Measurements from ENCODE around the gene PKD1.
"Not testable (repeated sequence)": the region's sequence is repeated elsewhere in the genome, so short reads cannot be mapped to it uniquely, and the experiment has no call there.

DNA sequence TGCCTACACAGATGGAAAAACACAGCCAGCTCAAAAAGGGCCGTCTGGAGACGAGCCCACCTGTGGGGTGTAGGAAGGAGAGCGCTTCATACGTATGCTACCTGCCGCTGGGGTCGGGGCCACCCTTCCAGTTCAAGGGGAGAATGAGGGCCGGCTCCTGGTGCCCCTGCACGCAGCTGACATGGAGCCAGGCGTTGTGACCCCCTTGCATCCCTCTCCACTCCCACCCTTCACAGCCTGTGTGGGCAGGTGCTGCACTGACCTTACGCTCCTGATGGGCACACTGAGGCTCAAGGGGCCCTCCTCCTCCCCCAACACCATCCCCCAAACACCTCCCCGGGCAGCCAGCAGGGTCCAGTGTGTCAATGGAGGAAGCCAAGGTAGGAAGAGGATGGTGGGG lies 10.1 kb downstream of the PKD1 start:
- not testable (repeated sequence) for TF ChIP-seq KLF1 (tag by site-specific recombination; IDR thresholded peaks at IDR 0.05); ZNF146 (tag by site-specific recombination; IDR thresholded peaks at IDR 0.05); ZBTB17 (tag by site-specific recombination; IDR thresholded peaks at IDR 0.05); ZNF621 (tag by site-specific recombination; IDR thresholded peaks at IDR 0.05); ZFP69B (tag by site-specific recombination; IDR thresholded peaks at IDR 0.05); ZNF350 (tag by site-specific recombination; IDR thresholded peaks at IDR 0.05); MYNN (tag by site-specific recombination; IDR thresholded peaks at IDR 0.05; ENCODE audit: borderline replicate concordance); ZBTB20 (tag by site-specific recombination; IDR thresholded peaks at IDR 0.05); ZNF624 (tag by site-specific recombination; IDR thresholded peaks at IDR 0.05)
- TF ChIP-seq, protein P1, sequence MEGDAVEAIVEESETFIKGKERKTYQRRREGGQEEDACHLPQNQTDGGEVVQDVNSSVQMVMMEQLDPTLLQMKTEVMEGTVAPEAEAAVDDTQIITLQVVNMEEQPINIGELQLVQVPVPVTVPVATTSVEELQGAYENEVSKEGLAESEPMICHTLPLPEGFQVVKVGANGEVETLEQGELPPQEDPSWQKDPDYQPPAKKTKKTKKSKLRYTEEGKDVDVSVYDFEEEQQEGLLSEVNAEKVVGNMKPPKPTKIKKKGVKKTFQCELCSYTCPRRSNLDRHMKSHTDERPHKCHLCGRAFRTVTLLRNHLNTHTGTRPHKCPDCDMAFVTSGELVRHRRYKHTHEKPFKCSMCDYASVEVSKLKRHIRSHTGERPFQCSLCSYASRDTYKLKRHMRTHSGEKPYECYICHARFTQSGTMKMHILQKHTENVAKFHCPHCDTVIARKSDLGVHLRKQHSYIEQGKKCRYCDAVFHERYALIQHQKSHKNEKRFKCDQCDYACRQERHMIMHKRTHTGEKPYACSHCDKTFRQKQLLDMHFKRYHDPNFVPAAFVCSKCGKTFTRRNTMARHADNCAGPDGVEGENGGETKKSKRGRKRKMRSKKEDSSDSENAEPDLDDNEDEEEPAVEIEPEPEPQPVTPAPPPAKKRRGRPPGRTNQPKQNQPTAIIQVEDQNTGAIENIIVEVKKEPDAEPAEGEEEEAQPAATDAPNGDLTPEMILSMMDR (tag by site-specific recombination; IDR thresholded peaks at IDR 0.05) = not testable (repeated sequence)
- peak; percentile 43; the same call in 1 of the 2 replicates for TF ChIP-seq SCRT1 (tag by site-specific recombination; IDR thresholded peaks at IDR 0.05; ENCODE audit: borderline replicate concordance)
- TF ChIP-seq, protein P2, sequence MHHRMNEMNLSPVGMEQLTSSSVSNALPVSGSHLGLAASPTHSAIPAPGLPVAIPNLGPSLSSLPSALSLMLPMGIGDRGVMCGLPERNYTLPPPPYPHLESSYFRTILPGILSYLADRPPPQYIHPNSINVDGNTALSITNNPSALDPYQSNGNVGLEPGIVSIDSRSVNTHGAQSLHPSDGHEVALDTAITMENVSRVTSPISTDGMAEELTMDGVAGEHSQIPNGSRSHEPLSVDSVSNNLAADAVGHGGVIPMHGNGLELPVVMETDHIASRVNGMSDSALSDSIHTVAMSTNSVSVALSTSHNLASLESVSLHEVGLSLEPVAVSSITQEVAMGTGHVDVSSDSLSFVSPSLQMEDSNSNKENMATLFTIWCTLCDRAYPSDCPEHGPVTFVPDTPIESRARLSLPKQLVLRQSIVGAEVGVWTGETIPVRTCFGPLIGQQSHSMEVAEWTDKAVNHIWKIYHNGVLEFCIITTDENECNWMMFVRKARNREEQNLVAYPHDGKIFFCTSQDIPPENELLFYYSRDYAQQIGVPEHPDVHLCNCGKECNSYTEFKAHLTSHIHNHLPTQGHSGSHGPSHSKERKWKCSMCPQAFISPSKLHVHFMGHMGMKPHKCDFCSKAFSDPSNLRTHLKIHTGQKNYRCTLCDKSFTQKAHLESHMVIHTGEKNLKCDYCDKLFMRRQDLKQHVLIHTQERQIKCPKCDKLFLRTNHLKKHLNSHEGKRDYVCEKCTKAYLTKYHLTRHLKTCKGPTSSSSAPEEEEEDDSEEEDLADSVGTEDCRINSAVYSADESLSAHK (tag by site-specific recombination; IDR thresholded peaks at IDR 0.05) = not testable (repeated sequence)
